NCI-H146 treated with DMSO at 0.1 percent for 48 hours (cell line): ENCODE data around the gene DSCAM.
"Not testable (repeated sequence)": the region's sequence is repeated elsewhere in the genome, so short reads cannot be mapped to it uniquely, and the experiment has no call there.

ENCODE experiments used
- DNase-seq: peaks from one replicate; lab custom pipeline; 2025; ENCODE audit not compliant: unreplicated experiment; lab: John Stamatoyannopoulos, UW

DSCAM gene

GRCh38 chr21:40194185-40194980 lies 652.6 kb downstream of the DSCAM start:
- no peak for DNase-seq

GRCh38 chr21:40191616-40192015 lies 655.3 kb downstream of the DSCAM start:
- DNase-seq = no peak

GRCh38 chr21:40191196-40191595 lies 655.8 kb downstream of the DSCAM start:
- DNase-seq = no peak

GRCh38 chr21:40187946-40188654 lies 658.9 kb downstream of the DSCAM start:
- DNase-seq = no peak

- no peak for DNase-seq
Measured at GRCh38 chr21:40187244-40187643, 659.7 kb downstream of the DSCAM start.

GRCh38 chr21:40186045-40186444 lies 660.9 kb downstream of the DSCAM start:
- DNase-seq = no peak

- DNase-seq = no peak
Measured at GRCh38 chr21:40185208-40185607, 661.8 kb downstream of the DSCAM start.

GRCh38 chr21:40182491-40182890 lies 664.5 kb downstream of the DSCAM start:
- DNase-seq = not testable (repeated sequence)

- DNase-seq = no peak
Measured at GRCh38 chr21:40179166-40179565, 667.8 kb downstream of the DSCAM start.

GRCh38 chr21:40178726-40179125 lies 668.2 kb downstream of the DSCAM start:
- no peak for DNase-seq

GRCh38 chr21:40177979-40178378 lies 669.0 kb downstream of the DSCAM start:
- DNase-seq = no peak

- peak; percentile 90 for DNase-seq
Measured at GRCh38 chr21:40176724-40177123, 670.2 kb downstream of the DSCAM start.

- DNase-seq = no peak
Measured at GRCh38 chr21:40173816-40174215, 673.1 kb downstream of the DSCAM start.

- no peak for DNase-seq
Measured at GRCh38 chr21:40169971-40170370, 677.0 kb downstream of the DSCAM start.

- DNase-seq = peak; percentile 24
Measured at GRCh38 chr21:40166291-40166843, 680.6 kb downstream of the DSCAM start.

GRCh38 chr21:40165773-40166070 lies 681.2 kb downstream of the DSCAM start:
- DNase-seq = peak; percentile 54

GRCh38 chr21:40164905-40165772 lies 681.8 kb downstream of the DSCAM start:
- no peak for DNase-seq

- peak; percentile 13 for DNase-seq
Measured at GRCh38 chr21:40162075-40162474, 684.9 kb downstream of the DSCAM start.

- DNase-seq = no peak
Measured at GRCh38 chr21:40160911-40161310, 686.0 kb downstream of the DSCAM start.

GRCh38 chr21:40158366-40158765 lies 688.6 kb downstream of the DSCAM start:
- no peak for DNase-seq

- no peak for DNase-seq
Measured at GRCh38 chr21:40155563-40155962, 691.4 kb downstream of the DSCAM start.
